B cell (primary cell): ENCODE data around the gene BCAR3. TPM values are rescaled to one million over a fixed set of nuclear protein-coding genes. Genes with fewer than 3 reads are reported as not detected.

ENCODE experiments used
- ATAC-seq: fragments of 200-7000 bp; cut with Tn5 transposase; one replicate; pipeline ENCODE4 v1.10.0; 2021; ENCODE audit warnings: low read depth, mild to moderate bottlenecking, moderate number of reproducible peaks, moderate library complexity
- CTCF ChIA-PET: fragments of 350-600 bp; sonication (Branson Sonifier 250); formaldehyde crosslinking; loops from one replicate; lab custom pipeline; 2021; ENCODE audit warnings: antibody characterized with exemption, inconsistent platforms; lab: Charles Lee
- POLR2A ChIA-PET: fragments of 350-600 bp; sonication (Branson Sonifier 250); formaldehyde crosslinking; loops from one replicate; lab custom pipeline; 2021; ENCODE audit warnings: antibody characterized with exemption; lab: Charles Lee
- DNase-seq: peaks from one replicate; pipeline ENCODE4 v3.0.0; 2013
- H2AFZ ChIP-seq: 2 replicates; pipeline ENCODE4 v1.6.1; 2012; ENCODE audit warnings: mild to moderate bottlenecking, low read depth, low read length; ENCODE audit not compliant: insufficient read depth, poor library complexity, severe bottlenecking
- H3K27ac ChIP-seq, 2 donors: 1 replicate in 1 of 2; 2 replicates in 1 of 2; pipeline ENCODE4 v1.5.1; 2012 to 2013; ENCODE audit warnings: low read length in 2 of 2, mild to moderate bottlenecking in 2 of 2, moderate library complexity in 1 of 2
- H3K27me3 ChIP-seq, 4 experiments: fragments of 200-600 bp in 1 of 4; sonication (generic) in 1 of 4; replicated peaks in 1 of 4; 1 replicate in 2 of 4; 2 replicates in 2 of 4; pipeline versions ENCODE4 v1.6.1 to v1.7.0; 2013 to 2016; ENCODE audit warnings: low read length in 3 of 4, mild to moderate bottlenecking in 2 of 4, mixed read lengths in 1 of 4, moderate library complexity in 1 of 4; ENCODE audit not compliant: insufficient read depth in 4 of 4, control insufficient read depth in 3 of 4; ENCODE audit errors: control extremely low read depth in 1 of 4
- H3K36me3 ChIP-seq, 2 experiments: replicated peaks in 1 of 2; 1 replicate in 1 of 2; 2 replicates in 1 of 2; pipeline versions ENCODE4 v1.6.1 to v1.7.1; 2013; ENCODE audit warnings: low read length in 1 of 2; ENCODE audit not compliant: insufficient read depth in 2 of 2, control insufficient read depth in 1 of 2; ENCODE audit errors: control extremely low read depth in 1 of 2, extremely low read depth in 1 of 2
- H3K4me1 ChIP-seq, 2 donors: fragments of 200-600 bp in 1 of 2; sonication (generic) in 1 of 2; 1 replicate in 1 of 2; 2 replicates in 1 of 2; pipeline versions ENCODE4 v1.5.1 to v1.6.1; 2013 to 2017; ENCODE audit warnings: low read length in 2 of 2; ENCODE audit not compliant: control insufficient read depth in 2 of 2, insufficient read depth in 2 of 2
- H3K4me2 ChIP-seq: replicated peaks from 2 replicates; pipeline ENCODE3; 2012; ENCODE audit warnings: mild to moderate bottlenecking, low read depth, low read length; ENCODE audit not compliant: poor library complexity, severe bottlenecking
- H3K4me3 ChIP-seq, 5 experiments: fragments of 200-600 bp in 1 of 5; sonication (generic) in 1 of 5; 1 replicate in 3 of 5; 2 replicates in 2 of 5; pipeline versions ENCODE4 v1.5.1 to v1.7.0; 2011 to 2016; ENCODE audit warnings: low read length in 4 of 5, mild to moderate bottlenecking in 4 of 5, low read depth in 2 of 5, control low read depth in 1 of 5, moderate library complexity in 1 of 5; ENCODE audit not compliant: insufficient read depth in 1 of 5; ENCODE audit errors: control extremely low read depth in 1 of 5, extremely low read depth in 1 of 5
- H3K79me2 ChIP-seq: fragments of 200-600 bp; sonication (generic); one replicate; pipeline ENCODE4 v1.6.0; 2016; ENCODE audit warnings: low read length; ENCODE audit not compliant: control insufficient read depth, insufficient read depth
- H3K9ac ChIP-seq: fragments of 200-600 bp; sonication (generic); 2 replicates; pipeline ENCODE4 v1.6.1; 2017; ENCODE audit warnings: mild to moderate bottlenecking, low read length, moderate library complexity
- H3K9me3 ChIP-seq, 3 donors: one replicate each; pipeline versions ENCODE4 v1.6.1 to v1.7.1; 2013; ENCODE audit warnings: low read length in 2 of 3; ENCODE audit not compliant: control insufficient read depth in 2 of 3, insufficient read depth in 1 of 3; ENCODE audit errors: control extremely low read depth in 1 of 3
- H4K20me1 ChIP-seq: 2 replicates; pipeline ENCODE4 v1.6.0; 2012; ENCODE audit warnings: mild to moderate bottlenecking, low read length; ENCODE audit not compliant: insufficient read depth, control insufficient read depth, poor library complexity, severe bottlenecking
- H3K27ac Mint-ChIP-seq: one replicate; pipeline ENCODE4 v1.8.0; 2021; ENCODE audit warnings: mixed read lengths
- H3K27me3 Mint-ChIP-seq: one replicate; pipeline ENCODE4 v1.8.0; 2021; ENCODE audit warnings: mixed read lengths
- H3K4me1 Mint-ChIP-seq: one replicate; pipeline ENCODE4 v1.8.0; 2021; ENCODE audit warnings: mixed read lengths
- H3K4me3 Mint-ChIP-seq: one replicate; pipeline ENCODE4 v1.8.0; 2021; ENCODE audit warnings: mixed read lengths
- H3K9me3 Mint-ChIP-seq: one replicate; pipeline ENCODE4 v1.8.0; 2022; ENCODE audit warnings: mixed read lengths; ENCODE audit not compliant: insufficient read depth
- EZH2 ChIP-seq: IDR thresholded peaks from 2 replicates; pipeline ENCODE4 v1.6.1; 2012; ENCODE audit warnings: borderline replicate concordance, low read depth, mild to moderate bottlenecking, moderate library complexity, low read length; ENCODE audit not compliant: insufficient read depth, poor library complexity, severe bottlenecking
- WGBS: methylation state at CpG from one replicate; pipeline ENCODE4 v1.1.5; 2013; ENCODE audit warnings: missing lambda C conversion rate; ENCODE audit not compliant: insufficient coverage; 5-methylcytosine and 5-hydroxymethylcytosine counted together
- intact Hi-C: fragments of 100-400 bp; cut with micrococcal nuclease; formaldehyde crosslinking; loops from one replicate; pipeline ENCODE4 v1.10.0; 2022
- polyA plus RNA-seq: library from polyadenylated mRNA; depleted of rRNA; stranded (reverse); fragments of >200 nt; gene quantifications from 2 replicates; pipeline ENCODE4 v1.2.3, GENCODE V29; 2012
- total RNA-seq, 2 donors: library from RNA; stranded (reverse); fragments of 120-200 nt in 1 of 2; gene quantifications; 1 replicate in 1 of 2; 2 replicates in 1 of 2; pipeline versions ENCODE4 v1.2.3 to v1.2.4, GENCODE V29; 2013 to 2022
- TF ChIP-seq, protein P1 (sequence below): fragments of 200-600 bp; IDR thresholded peaks from one replicate; pipeline ENCODE4 v1.8.0; 2022; ENCODE audit warnings: antibody characterized with exemption, mild to moderate bottlenecking

The BCAR3 gene
- total and polyA plus RNA-seq, 2 donors (not counting 1 experiment from before 2014, with no cell fraction given), result 6.7 to 13.0 TPM

GRCh38 chr1:93596329-93597089 is 85.1 kb downstream of the BCAR3 start:
- Mint-ChIP-seq H3K27ac (no peak overlapping the region), H3K27me3 (no peaks in the 10 kb centered on the region), H3K4me1 (peaks cover 12% of the 10 kb centered on the region), H3K4me3 (no peak overlapping the region), H3K9me3 (no peaks in the 10 kb centered on the region)
- no peaks in the 10 kb centered on the region for H3K27me3 ChIP-seq
- H3K79me2 ChIP-seq, result peaks cover 9% of the 10 kb centered on the region
- intact Hi-C loops, result no loop called here
- ATAC-seq, result no peak
- H3K9ac ChIP-seq, result no peak overlapping the region
- no peak overlapping the region for H3K4me2 ChIP-seq
- ChIA-PET POLR2A (no interaction called here), CTCF (no interaction called here)
- TF ChIP-seq, protein P1, sequence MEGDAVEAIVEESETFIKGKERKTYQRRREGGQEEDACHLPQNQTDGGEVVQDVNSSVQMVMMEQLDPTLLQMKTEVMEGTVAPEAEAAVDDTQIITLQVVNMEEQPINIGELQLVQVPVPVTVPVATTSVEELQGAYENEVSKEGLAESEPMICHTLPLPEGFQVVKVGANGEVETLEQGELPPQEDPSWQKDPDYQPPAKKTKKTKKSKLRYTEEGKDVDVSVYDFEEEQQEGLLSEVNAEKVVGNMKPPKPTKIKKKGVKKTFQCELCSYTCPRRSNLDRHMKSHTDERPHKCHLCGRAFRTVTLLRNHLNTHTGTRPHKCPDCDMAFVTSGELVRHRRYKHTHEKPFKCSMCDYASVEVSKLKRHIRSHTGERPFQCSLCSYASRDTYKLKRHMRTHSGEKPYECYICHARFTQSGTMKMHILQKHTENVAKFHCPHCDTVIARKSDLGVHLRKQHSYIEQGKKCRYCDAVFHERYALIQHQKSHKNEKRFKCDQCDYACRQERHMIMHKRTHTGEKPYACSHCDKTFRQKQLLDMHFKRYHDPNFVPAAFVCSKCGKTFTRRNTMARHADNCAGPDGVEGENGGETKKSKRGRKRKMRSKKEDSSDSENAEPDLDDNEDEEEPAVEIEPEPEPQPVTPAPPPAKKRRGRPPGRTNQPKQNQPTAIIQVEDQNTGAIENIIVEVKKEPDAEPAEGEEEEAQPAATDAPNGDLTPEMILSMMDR, result no peak
- no peak for TF ChIP-seq EZH2
- 100% methylated on average over 1 of the region's 4 CpGs for WGBS
- H3K36me3 ChIP-seq, result no peaks in the 10 kb centered on the region
- no peaks in the 10 kb centered on the region for H4K20me1 ChIP-seq
- H2AFZ ChIP-seq, result no peak overlapping the region
- no peak overlapping the region for H3K27ac ChIP-seq
- H3K4me3 ChIP-seq, result no peak overlapping the region
- H3K4me1 ChIP-seq, result peaks cover 6 to 8% of the 10 kb centered on the region in 2 donors
- no peaks in the 10 kb centered on the region for H3K9me3 ChIP-seq
- no peak for DNase-seq

- no peaks in the 10 kb centered on the region for H3K36me3 ChIP-seq
- H3K4me3 ChIP-seq, result no peak overlapping the region
- DNase-seq, result no peak
- ChIA-PET POLR2A (no interaction called here), CTCF (no interaction called here)
- Mint-ChIP-seq H3K4me1 (peaks cover 16% of the 10 kb centered on the region), H3K27ac (no peak overlapping the region), H3K27me3 (no peaks in the 10 kb centered on the region), H3K9me3 (no peaks in the 10 kb centered on the region), H3K4me3 (no peak overlapping the region)
- H3K4me1 ChIP-seq, result peaks cover 10 to 13% of the 10 kb centered on the region in 2 donors
- no peak overlapping the region for H3K4me2 ChIP-seq
- no CpG with 5 or more reads among the region's 4 CpGs for WGBS
- intact Hi-C loops, result no loop called here
- peaks cover 9% of the 10 kb centered on the region for H3K79me2 ChIP-seq
- H2AFZ ChIP-seq, result no peak overlapping the region
- no peaks in the 10 kb centered on the region for H3K27me3 ChIP-seq
- ATAC-seq, result no peak
- no peak overlapping the region for H3K9ac ChIP-seq
- H4K20me1 ChIP-seq, result no peaks in the 10 kb centered on the region
- TF ChIP-seq, protein P1, result no peak
- no peak for TF ChIP-seq EZH2
- no peak overlapping the region for H3K27ac ChIP-seq
- H3K9me3 ChIP-seq, result no peaks in the 10 kb centered on the region
Measured at GRCh38 chr1:93595743-93596142, 85.9 kb downstream of the BCAR3 start.
